Keratinocyte (primary cell): ENCODE measurements around the gene FAM47C. TPM values are rescaled to one million over a fixed set of nuclear protein-coding genes. Genes with fewer than 3 reads are reported as not detected.

Source experiments
- DNase-seq: peaks from one replicate; pipeline ENCODE4 v3.0.0-alpha.2; 2011; ENCODE audit warnings: low read depth, missing footprints, low spot score
- FAIRE-seq: peaks from 2 replicates; lab custom pipeline; 2011; peaks lifted over from hg19 to GRCh38; lab: Jason Lieb, UNC
- H2AFZ ChIP-seq: 2 replicates; pipeline ENCODE4 v1.6.0; 2012; ENCODE audit warnings: low read length, control low read depth, inconsistent platforms; ENCODE audit not compliant: control insufficient read depth
- H3K27ac ChIP-seq: 2 replicates; pipeline ENCODE4 v1.5.1; 2011; ENCODE audit warnings: low read length; ENCODE audit not compliant: control insufficient read depth, insufficient read depth
- H3K27me3 ChIP-seq: 3 replicates; pipeline ENCODE4 v1.6.0; 2011; ENCODE audit warnings: low read length; ENCODE audit not compliant: control insufficient read depth, insufficient read depth; ENCODE audit errors: extremely low read depth
- H3K36me3 ChIP-seq, 2 experiments: 2 replicates in 1 of 2; 3 replicates in 1 of 2; pipeline ENCODE4 v1.5.1; 2011; ENCODE audit warnings: low read length in 2 of 2, mild to moderate bottlenecking in 1 of 2; ENCODE audit not compliant: control insufficient read depth in 2 of 2, insufficient read depth in 2 of 2; ENCODE audit errors: extremely low read depth in 1 of 2
- H3K4me1 ChIP-seq: 3 replicates; pipeline ENCODE4 v1.5.1; 2011; ENCODE audit warnings: low read length; ENCODE audit not compliant: control insufficient read depth, insufficient read depth; ENCODE audit errors: extremely low read depth
- H3K4me2 ChIP-seq: 3 replicates; pipeline ENCODE4 v1.6.0; 2011; ENCODE audit warnings: low read depth, low read length; ENCODE audit not compliant: control insufficient read depth, insufficient read depth; ENCODE audit errors: extremely low read depth
- H3K4me3 ChIP-seq, 3 experiments: fragments of 200-600 bp in 1 of 3; sonication (generic) in 1 of 3; 2 replicates in 2 of 3; 3 replicates in 1 of 3; pipeline ENCODE4 v1.5.1; 2011 to 2016; ENCODE audit warnings: low read length in 3 of 3, mild to moderate bottlenecking in 3 of 3, control low read depth in 2 of 3, inconsistent platforms in 1 of 3, low read depth in 1 of 3, mixed read lengths in 1 of 3, mixed run types in 1 of 3, moderate library complexity in 1 of 3; ENCODE audit not compliant: control insufficient read depth in 2 of 3, insufficient read depth in 2 of 3; ENCODE audit errors: extremely low read depth in 1 of 3
- H3K79me2 ChIP-seq: 2 replicates; pipeline ENCODE4 v1.6.0; 2012; ENCODE audit warnings: low read length; ENCODE audit not compliant: control insufficient read depth, insufficient read depth
- H3K9ac ChIP-seq: 3 replicates; pipeline ENCODE4 v1.6.0; 2011; ENCODE audit warnings: low read length; ENCODE audit not compliant: control insufficient read depth, insufficient read depth; ENCODE audit errors: extremely low read depth
- H3K9me1 ChIP-seq: 3 replicates; pipeline ENCODE4 v1.6.0; 2011; ENCODE audit warnings: low read length; ENCODE audit not compliant: control insufficient read depth, insufficient read depth; ENCODE audit errors: extremely low read depth
- H3K9me3 ChIP-seq: 2 replicates; pipeline ENCODE4 v1.5.1; 2012; ENCODE audit warnings: low read depth, low read length; ENCODE audit not compliant: control insufficient read depth
- H4K20me1 ChIP-seq: 3 replicates; pipeline ENCODE4 v1.6.0; 2011; ENCODE audit warnings: low read length; ENCODE audit not compliant: control insufficient read depth, insufficient read depth; ENCODE audit errors: extremely low read depth
- EZH2 ChIP-seq: IDR thresholded peaks from one replicate; pipeline ENCODE4 v1.6.1; 2012; ENCODE audit warnings: inconsistent platforms, mild to moderate bottlenecking, low read length, moderate library complexity
- dilution Hi-C: fragments of 300-500 bp; cut with MboI; formaldehyde crosslinking; loops from one replicate; pipeline ENCODE4 v1.7.0; 2020; ENCODE audit warnings: low sequenced_read_pairs; ENCODE audit not compliant: extremely low pct_ligation_motif_present
- polyA plus RNA-seq, 5 experiments: library from polyadenylated mRNA; depleted of rRNA in 3 of 5; stranded (reverse) in 3 of 5; stranded (forward) in 1 of 5; unstranded in 1 of 5; fragments of >200 nt; gene quantifications; 1 replicate in 1 of 5; 2 replicates in 3 of 5; 3 replicates in 1 of 5; pipeline versions ENCODE4 v1.2.1 to v1.2.3, GENCODE V29; 2011 to 2012; ENCODE audit warnings: missing spikeins in 2 of 5, low read depth in 1 of 5, low replicate concordance in 1 of 5
- TF ChIP-seq, protein P1 (sequence below), 3 experiments: IDR thresholded peaks in 1 of 3; conservative IDR thresholded peaks in 1 of 3; optimal IDR thresholded peaks in 1 of 3; 2 replicates in 2 of 3; 3 replicates in 1 of 3; pipeline versions ENCODE3 to v1.5.1; 2011; ENCODE audit warnings: low read length in 3 of 3, mild to moderate bottlenecking in 3 of 3, moderate library complexity in 2 of 3, control low read depth in 1 of 3, inconsistent platforms in 1 of 3; ENCODE audit not compliant: insufficient read depth in 2 of 3; ENCODE audit errors: extremely low read depth in 1 of 3

FAM47C gene
- polyA plus RNA-seq, 1 donor (not counting 4 experiments of a cell fraction or from before 2014, with no cell fraction given) = not detected

DNA sequence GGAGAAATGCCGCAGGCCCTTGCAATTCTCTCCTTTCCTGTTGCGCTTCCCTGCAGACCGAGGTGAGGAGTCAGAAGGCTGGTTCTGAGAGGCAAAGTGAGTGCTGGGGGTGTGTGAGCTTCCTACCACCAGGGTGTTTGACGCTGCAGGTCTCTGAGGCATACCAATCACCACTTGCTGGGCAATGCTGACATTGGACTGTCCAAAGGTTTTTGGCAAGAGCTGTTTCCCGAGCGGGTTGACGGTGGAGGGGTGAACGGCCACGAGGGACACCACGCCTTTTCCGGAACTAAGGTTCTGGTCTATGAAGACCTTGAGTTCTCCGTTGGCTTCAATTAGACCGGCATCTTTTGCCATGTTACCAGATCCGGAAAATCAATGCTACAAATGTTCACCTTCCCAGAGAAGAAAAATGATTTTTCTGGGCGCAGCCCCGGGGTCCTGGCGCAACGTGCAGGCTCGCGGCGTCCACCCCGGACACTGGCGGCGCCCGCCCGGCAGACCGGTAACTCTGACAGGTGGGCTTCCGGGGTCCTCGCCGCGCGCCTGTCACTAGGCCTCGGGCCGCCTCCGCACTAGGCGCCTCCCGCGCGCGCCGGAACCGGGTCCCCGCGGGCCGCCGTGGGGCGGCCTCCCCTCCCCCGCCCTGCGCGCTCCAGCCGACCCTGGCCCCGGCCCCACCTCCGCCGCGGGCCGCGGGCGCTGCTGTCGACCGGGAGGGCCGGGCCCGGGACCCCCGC, 44.9 kb upstream of the FAM47C start:
- dilution Hi-C loops = no loop called here
- Histone ChIP-seq H3K9me3 (no peaks in the 10 kb centered on the region), H3K36me3 (no peaks in the 10 kb centered on the region), H3K4me2 (no peak overlapping the region), H3K79me2 (no peaks in the 10 kb centered on the region), H2AFZ (no peak overlapping the region), H3K9me1 (no peaks in the 10 kb centered on the region), H4K20me1 (no peaks in the 10 kb centered on the region), H3K9ac (no peak overlapping the region), H3K27ac (no peak overlapping the region), H3K4me1 (no peaks in the 10 kb centered on the region), H3K27me3 (peaks cover 10% of the 10 kb centered on the region), H3K4me3 (no peak overlapping the region)
- no peak for FAIRE-seq
- no peak for DNase-seq
- TF ChIP-seq EZH2 = no peak
- TF ChIP-seq, protein P1, sequence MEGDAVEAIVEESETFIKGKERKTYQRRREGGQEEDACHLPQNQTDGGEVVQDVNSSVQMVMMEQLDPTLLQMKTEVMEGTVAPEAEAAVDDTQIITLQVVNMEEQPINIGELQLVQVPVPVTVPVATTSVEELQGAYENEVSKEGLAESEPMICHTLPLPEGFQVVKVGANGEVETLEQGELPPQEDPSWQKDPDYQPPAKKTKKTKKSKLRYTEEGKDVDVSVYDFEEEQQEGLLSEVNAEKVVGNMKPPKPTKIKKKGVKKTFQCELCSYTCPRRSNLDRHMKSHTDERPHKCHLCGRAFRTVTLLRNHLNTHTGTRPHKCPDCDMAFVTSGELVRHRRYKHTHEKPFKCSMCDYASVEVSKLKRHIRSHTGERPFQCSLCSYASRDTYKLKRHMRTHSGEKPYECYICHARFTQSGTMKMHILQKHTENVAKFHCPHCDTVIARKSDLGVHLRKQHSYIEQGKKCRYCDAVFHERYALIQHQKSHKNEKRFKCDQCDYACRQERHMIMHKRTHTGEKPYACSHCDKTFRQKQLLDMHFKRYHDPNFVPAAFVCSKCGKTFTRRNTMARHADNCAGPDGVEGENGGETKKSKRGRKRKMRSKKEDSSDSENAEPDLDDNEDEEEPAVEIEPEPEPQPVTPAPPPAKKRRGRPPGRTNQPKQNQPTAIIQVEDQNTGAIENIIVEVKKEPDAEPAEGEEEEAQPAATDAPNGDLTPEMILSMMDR (optimal IDR thresholded peaks at IDR 0.05 in 1 of 3, IDR thresholded peaks at IDR 0.05 in 1 of 3, conservative IDR thresholded peaks at IDR 0.05 in 1 of 3; ENCODE audit: extremely low read depth in 1 of 3, insufficient read depth in 2 of 3, low read length in 3 of 3) = no peak

DNA sequence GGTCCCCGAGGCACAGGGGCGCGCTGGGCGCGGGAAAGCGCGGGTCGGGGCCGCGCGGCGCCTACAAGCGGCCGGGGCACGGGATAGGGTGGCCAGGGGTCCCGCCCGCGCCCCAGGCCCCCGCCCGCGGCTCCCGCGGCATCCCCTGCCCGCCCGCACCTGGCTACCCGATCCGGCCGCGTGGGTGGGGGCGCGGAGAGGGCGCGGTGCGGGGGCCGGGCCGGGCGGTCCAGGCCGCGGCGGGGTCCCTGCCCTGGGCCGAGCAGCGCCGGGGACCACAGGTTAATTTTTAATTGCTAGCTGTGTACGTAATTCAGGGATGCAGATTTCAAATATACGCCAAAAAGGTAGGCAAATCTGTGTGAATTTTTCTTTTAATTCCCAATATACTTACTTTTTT, 44.3 kb upstream of the FAM47C start:
- Histone ChIP-seq H3K27ac (no peak overlapping the region), H3K9ac (no peak overlapping the region), H3K36me3 (no peaks in the 10 kb centered on the region), H3K4me2 (no peak overlapping the region), H3K4me1 (no peaks in the 10 kb centered on the region), H3K79me2 (no peaks in the 10 kb centered on the region), H4K20me1 (no peaks in the 10 kb centered on the region), H3K27me3 (peaks cover 9% of the 10 kb centered on the region), H3K9me3 (no peaks in the 10 kb centered on the region), H3K4me3 (no peak overlapping the region), H3K9me1 (no peaks in the 10 kb centered on the region), H2AFZ (no peak overlapping the region)
- TF ChIP-seq EZH2 = no peak
- TF ChIP-seq, protein P1 (optimal IDR thresholded peaks at IDR 0.05 in 1 of 3, IDR thresholded peaks at IDR 0.05 in 1 of 3, conservative IDR thresholded peaks at IDR 0.05 in 1 of 3; ENCODE audit: extremely low read depth in 1 of 3, insufficient read depth in 2 of 3, low read length in 3 of 3) = no peak
- dilution Hi-C loops = no loop called here
- FAIRE-seq (no peak), DNase-seq (no peak)
